ENCODE measurements around the gene ARFGEF2. TPM values are rescaled to one million over a fixed set of nuclear protein-coding genes. Genes with fewer than 3 reads are reported as not detected.
"Not testable (repeated sequence)": the region's sequence is repeated elsewhere in the genome, so short reads cannot be mapped to it uniquely, and the experiment has no call there.

Gene ARFGEF2
- polyA plus RNA-seq, 4 donors = 27.1 to 30.8 (median 28.9) TPM

DNA sequence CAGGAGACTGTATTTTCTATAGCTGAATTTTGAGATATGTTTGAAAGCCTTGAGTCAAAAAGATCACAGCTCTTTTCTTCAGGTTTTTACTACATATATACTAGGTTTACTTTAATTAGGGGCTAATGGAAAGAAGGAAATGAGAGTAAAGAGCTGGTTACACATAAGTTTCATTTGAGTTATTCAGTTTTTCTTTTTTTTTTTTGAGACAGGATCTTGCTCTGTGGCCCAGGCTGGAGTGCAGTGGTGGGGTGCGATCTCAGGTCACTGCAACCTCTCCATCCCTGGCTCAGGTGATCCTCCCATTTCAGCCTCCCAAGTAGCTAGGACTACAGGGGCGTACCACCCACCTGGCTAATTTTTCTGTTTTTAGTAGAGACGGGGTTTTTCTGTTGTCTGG, 4.8 kb downstream of the ARFGEF2 start:
- DNase-seq (ENCODE audit: low read depth in 4 of 4, low spot score in 3 of 4) = no peak

DNA sequence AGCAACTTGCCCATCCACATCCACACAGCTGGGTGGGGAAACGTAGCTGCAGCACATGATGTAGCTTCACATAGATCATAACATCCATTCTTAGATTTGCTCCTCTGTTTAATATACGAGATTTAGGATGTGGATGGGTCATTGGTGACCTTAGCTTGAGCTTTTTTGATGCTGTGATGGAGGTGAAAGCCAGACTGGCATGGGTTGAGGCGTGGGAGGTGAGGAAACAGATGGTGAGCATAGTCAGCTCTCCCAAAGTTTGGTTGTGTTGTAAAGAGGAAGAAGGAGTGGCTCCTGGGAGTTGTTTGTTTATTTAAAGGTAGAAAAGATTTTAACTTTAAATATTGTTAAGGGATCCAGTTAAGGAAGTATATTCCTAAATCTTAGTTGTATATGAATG, 5.3 kb downstream of the ARFGEF2 start:
- no peak for DNase-seq (ENCODE audit: low read depth in 4 of 4, low spot score in 3 of 4)

DNA sequence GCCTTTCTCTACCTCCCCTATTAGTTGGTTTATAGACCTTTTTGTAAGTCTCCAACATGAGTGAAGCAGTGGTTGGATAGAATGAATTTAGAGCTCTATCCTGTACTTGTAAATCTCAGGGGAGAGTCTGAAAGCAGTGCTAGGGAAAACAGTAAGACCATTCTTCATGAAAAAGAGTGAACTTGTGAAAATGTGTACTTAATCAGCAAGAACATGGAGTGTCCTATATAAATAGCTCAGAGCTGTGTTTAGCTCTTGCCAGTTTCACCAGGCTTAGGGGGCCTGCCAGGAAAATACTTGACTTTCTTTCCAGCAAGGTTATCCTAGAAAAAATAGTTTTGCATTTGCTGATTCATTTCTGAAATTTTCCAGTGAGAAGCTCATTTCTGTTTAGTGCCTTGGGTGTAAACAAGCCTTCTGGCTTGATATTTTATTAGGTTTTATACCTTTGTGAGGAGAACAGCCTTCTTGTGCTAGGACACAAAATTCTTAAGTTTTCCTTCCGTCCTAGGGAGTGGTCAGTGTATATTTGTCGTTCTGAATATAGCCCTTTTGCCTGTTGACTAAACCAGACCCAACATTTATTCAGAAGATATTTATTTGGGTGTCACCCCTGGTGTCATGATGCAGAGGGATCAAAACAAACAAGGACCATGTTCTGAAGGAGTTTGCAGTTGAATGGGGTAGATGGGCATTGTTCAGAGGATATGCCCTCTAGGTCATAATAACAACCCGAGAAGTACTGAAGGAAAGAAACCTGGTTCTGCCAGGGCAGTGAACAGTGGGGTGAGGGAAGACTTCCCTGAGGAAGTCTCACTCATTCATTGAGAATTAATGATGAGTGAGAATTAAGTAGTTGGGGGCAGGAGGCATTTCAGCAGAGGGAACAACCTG, 7.6 kb downstream of the ARFGEF2 start:
- no peak for DNase-seq (ENCODE audit: low read depth in 4 of 4, low spot score in 3 of 4)

DNA sequence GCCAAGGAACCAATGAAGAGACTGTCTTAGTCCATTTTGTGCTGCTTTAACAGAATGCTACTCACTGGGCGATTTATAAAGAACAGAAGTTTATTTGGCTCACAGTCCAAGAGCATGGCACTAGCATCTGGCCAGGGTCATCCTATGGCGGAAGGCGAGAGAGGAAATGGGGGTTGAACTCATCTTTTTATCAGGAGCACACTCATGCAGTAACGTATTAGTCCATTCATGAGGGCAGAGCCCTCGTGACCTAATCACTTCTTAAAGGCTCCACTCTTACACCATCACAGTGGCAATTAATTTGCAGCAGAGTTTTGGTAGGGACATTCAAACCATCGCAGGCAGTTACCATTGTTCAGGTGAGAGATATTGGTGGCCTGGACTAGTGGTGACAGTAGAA, 8.5 kb downstream of the ARFGEF2 start:
- DNase-seq (ENCODE audit: low read depth in 4 of 4, low spot score in 3 of 4) = no peak

DNA sequence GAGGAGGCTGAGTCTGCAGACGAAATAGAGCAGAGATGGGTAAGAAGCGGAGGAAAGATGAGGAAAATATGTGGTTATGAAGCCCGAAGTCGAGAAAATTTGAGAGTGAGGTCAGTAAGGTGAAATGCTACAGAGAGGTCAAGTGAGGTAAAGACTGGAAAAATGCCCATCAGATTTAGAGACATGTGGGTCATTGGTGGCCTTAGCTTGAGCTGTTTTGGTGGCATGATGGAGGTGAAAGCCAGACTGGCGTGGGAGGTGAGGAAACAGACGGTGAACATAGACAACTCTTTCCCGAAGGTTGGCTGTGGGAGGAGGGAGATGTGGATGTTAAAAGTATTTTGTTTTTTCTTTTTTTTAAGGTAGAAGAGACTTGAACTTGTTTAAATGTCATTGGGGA, 9.4 kb downstream of the ARFGEF2 start:
- no peak for DNase-seq (ENCODE audit: low read depth in 4 of 4, low spot score in 3 of 4)

DNA sequence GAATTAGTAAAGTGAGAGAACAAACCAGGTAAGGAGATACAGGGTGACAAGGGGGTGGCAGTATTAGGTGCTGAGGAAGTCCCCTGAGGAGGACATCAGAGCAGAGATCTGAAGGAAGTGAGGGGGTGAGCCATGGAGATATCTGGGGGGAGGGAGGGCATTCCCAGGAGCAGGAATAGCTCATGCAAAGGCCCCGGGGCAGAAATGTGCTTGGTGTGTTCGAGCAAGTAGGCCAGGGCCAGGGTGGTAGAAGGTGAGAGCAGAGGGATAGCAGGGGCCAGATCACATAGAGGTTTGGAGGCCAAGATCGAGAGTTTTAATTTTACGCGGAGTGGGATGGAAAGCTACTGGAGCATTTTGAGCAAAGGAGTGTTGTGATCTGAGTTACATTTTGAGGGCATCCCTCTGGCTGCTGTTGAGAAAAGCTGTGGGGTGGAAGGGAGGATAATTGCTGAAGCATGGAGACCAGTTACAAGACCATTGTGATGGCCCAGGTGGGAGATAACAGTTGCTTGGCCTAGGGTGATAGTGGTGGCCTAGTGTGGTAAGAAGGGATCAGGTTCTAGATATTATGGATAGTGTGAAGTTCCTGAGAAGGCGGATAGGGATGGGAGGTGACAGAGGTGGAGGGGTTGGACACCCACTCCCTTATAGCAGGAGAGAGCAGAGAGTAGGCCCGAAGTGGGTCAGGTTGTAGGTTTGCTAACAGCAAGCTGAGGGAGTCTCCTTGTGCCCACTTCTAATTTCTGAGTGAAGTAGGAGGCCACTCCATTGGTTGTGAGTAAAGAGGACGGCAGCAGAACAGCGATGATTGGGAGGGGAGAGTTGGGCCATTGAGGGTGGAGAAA, 10.2 kb downstream of the ARFGEF2 start:
- no peak for DNase-seq (ENCODE audit: low read depth in 4 of 4, low spot score in 3 of 4)

DNA sequence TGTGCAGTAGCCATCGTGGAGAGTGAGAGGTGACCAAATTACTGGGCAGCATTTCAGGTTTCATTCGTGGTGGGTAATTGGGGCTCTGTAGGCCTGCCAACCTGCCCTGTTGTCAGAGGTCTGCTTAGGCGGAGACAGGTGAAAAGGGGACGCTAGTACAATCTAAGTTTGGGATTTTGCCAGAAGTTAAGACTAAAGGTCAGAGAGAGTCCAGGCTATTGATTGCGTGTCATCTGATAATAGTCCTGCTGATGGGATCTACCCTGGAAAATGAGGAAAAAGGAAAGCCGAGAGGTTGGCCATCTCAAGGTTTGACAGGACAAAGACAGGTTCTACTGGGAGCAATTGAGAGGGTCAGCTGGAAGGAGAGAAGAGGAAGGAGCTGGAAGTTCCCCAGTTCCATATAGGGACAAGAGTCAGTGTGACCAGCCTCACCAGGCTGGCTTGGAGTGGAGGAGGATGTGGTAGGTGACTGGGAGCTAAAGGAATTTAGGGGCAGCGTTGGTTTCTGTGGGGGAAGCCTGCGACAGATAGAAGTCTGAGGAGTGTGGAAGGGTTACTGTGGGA, 10.9 kb downstream of the ARFGEF2 start:
- no peak for DNase-seq (ENCODE audit: low read depth in 4 of 4, low spot score in 3 of 4)

DNA sequence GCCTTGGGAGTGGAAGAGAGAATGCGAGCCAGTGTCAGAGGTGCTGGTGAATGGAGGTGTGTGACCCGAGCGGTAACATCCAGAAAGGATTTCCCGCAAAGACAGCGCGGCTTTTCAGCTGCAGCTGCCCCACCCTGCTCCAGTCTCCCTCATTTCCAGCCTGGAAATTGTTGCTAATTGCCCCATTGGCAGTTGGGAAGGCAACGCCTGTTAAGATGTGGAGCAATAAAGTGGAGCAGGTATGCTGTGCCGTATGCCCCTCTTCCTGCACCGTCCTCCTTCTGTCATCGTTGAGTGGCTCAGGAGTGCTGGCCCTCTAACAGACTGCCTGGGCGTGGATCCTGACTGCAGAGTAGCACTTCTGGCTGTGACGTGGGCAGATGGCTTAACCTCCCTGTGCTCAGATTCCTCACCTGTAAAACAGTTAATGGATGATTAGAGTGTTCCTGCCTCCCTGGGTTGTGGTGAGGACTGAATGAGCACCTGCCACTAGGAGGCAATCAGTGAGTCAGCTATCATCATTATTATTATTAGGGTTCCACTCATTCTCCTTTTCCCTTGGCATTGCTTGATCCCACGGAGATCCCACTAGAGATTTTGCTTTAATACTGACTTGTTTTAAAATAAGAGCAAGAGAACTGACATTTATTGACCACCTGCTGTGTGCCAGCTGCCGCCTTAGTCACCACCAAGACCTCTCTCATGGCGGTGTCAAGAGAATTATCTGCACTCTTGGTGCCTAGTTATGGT, 11.7 kb downstream of the ARFGEF2 start:
- no peak for DNase-seq (ENCODE audit: low read depth in 4 of 4, low spot score in 3 of 4)

DNA sequence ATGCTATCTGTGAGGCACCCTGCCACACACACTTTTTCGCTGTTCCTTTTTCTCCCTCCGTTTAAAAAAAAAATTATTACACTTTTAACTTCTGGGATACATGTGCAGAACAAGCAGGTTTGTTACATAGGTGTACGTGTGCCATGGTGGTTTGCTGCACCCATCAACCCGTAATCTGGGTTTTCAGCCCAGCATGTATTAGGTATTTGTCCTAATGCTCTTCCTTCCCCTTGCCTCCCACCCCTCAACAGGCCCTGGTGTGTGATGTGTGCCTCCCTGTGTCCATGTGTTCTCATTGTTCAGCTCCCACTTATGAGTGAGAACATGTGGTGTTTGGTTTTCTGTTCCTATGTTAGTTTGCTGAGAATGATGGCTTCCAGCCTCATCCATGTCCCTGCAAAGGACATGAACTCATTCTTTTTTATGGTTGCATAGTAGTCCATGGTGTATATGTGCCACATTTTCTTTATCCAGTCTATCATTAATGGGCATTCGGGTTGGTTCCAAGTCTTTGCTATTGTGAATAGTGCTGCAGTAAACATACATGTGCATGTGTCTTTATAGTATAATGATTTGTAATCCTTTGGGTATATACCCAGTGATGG, 12.9 kb downstream of the ARFGEF2 start:
- not testable (repeated sequence) for DNase-seq (ENCODE audit: low read depth in 4 of 4, low spot score in 3 of 4)

DNA sequence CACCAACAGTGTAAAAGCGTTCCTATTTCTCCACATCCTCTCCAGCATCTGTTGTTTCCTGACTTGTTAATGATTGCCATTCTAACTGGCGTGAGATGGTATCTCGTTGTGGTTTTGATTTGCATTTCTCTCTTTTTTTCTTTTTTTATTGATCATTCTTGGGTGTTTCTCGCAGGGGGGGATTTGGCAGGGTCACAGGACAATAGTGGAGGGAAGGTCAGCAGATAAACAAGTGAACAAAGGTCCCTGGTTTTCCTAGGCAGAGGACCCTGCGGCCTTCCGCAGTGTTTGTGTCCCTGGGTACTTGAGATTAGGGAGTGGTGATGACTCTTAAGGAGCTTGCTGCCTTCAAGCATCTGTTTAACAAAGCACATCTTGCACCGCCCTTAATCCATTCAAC, 13.5 kb downstream of the ARFGEF2 start:
- not testable (repeated sequence) for DNase-seq (ENCODE audit: low read depth in 4 of 4, low spot score in 3 of 4)

DNA sequence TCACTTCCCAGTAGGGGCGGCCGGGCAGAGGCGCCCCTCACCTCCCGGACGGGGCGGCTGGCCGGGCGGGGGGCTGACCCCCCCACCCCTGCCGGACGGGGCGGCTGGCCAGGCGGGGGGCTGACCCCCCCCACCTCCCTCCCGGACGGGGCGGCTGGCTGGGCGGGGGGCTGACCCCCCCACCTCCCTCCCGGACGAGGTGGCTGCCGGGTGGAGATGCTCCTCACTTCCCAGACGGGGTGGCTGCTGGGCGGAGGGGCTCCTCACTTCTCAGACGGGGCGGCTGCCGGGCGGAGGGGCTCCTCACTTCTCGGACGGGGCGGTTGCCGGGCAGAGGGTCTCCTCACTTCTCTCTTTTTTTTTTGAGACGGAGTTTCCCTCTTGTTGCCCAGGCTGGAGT, 14.7 kb downstream of the ARFGEF2 start:
- not testable (repeated sequence) for DNase-seq (ENCODE audit: low read depth in 4 of 4, low spot score in 3 of 4)

DNA sequence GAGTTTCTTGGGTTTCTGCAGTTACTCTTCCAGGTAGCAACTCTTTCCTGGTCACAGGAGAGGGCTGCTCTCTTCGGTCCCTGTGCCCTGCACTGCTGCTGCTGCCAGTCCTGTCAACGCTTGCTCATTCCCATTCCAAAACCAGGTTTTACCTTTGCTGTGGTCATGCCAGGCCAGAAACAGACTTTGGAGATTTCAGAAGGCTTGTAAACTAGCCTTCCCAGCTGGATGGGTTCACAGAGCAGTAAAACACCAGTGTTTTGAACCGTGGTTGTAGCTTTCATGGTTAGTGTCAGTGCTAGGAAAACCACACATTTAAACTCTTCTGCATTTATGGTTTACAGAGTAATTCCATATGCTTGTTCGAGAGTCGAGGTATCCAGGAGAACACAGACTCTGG, 16.2 kb downstream of the ARFGEF2 start:
- no peak for DNase-seq (ENCODE audit: low read depth in 4 of 4, low spot score in 3 of 4)

DNA sequence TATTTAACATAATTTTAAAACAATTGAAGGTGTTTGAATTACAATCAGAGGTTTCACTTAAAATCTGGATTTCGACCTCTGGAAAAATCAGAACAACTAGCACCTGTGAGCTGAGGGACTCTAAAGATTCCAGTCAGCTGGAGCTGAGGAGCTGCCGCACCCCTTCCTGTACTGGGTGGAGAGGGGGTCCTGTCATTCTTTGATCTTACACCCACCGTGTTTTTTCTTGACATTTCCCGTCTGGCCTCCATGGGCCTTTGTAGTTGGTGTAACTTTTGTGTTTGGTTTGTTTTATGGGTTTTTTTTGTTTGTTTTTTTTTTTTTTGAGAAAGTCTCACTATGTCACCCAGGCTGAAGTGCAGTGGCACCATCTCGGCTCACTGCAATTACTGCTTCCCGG, 17.2 kb downstream of the ARFGEF2 start:
- no peak for DNase-seq (ENCODE audit: low read depth in 4 of 4, low spot score in 3 of 4)

DNA sequence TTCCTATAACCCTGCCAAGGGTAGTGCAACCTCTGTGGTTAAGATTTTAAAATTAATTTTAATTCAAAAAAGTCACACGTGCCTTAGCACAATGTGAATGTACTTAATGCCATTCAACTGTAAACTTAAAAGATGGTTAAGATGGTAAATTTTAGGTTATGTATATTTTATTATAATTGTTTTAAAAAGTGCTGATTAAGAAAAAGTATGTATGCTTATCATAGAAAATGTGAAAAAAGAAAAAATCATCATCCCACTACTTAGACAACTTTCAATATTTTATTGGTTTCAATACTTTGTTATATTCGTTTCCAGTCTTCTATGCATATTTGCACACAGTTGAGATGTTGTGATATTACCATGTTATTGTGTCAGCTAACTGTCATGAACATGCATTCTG, 18.7 kb downstream of the ARFGEF2 start:
- no peak for DNase-seq (ENCODE audit: low read depth in 4 of 4, low spot score in 3 of 4)

DNA sequence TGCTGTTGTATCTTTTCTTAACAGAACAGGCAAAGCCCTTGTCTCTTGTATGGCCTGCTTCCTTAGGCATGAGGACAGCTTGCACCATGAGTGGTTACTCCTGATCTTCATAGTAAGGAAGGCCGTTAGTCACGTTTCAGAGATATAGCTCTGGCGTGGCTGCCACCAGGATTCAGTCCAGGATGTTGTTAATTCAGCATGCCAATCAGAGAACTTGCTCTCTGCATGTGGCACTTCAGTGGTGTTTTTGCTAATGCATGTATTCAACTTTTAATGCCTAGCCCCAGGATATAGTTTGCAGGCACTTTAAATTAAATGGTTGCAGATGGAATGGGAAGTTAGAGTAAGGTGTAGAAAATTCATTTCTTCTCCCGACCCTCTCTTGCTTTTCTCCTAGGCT, 20.0 kb downstream of the ARFGEF2 start:
- DNase-seq (ENCODE audit: low read depth in 4 of 4, low spot score in 3 of 4) = no peak

DNA sequence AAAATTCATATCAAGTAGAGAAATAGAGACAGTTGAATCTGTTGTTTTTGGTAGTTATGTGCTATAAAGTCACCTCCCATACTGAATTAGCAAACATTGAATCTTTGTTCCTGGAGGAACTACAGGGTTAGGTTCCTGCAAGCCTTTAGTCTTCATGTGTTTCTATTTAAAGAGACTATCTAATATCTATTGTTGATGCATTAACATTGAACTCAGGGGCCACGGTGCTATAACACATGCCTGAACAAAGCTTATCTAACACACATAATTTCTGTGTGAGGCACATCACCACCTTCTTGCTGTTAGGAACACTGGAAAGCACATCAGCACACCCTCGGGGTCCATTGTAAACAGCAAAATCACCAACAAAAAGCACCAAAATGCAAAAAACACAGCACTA, 21.2 kb downstream of the ARFGEF2 start:
- DNase-seq (ENCODE audit: low read depth in 4 of 4, low spot score in 3 of 4) = no peak

DNA sequence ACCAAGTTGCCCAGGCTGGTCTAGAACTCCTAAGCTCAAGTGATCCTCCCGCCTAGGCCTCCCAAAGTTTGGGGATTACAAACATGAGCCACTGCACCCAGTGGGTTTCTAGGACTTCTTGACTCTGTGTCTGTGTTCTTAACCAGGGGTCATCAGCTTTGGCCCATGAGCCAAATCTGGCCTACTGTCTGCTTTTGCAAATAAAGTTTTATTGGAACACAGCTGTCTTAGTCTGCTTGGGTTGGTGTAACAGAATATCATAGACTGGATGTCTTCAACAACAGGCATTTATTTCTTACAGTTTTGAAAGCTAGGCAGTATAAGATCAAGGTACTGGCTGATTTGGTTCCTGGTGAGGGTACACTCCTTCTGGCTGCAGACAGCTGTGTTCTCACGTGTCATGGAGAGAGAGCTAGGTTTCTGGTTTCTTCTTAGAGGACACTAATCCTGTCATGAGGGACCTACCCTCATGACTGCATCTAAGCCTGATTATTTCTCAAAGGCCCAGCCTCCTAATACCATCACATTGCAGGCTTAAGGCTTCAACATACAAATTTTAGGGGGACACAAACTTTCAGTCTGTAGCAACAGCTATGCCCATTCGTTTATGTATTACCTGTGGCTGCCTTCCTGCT, 23.3 kb downstream of the ARFGEF2 start:
- no peak for DNase-seq (ENCODE audit: low read depth in 4 of 4, low spot score in 3 of 4)

DNA sequence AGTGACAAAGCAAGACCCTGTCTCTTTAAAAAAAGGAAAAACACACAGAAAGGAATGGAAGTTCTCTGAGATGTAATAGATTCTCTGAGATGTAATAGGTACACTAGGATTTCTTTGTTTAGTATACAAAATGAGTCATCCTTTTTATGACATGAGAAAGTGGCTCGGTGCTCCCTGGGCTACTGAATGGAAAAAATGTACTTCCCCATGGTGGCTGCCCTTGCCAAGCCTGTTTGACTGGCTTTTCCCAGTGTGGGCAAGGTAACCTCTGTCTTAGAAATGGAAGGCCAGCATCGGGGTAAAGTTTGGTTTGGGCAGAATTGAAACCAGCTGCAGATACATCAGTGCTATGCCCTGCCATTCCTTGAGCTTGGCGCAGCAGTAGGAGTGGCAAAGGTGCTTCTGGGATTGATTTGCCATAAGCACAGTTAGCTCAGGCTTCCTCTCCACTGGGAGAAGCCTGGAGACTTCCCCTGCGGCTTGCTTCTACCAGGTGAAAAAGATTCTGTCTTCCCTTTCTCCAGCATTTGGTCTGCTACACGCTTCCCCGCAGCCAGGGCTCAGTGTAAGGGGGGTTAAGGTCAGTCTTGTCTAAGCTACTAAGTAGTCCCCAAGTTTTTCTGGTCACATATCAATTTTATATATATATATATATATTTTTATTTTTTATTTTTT, 24.5 kb downstream of the ARFGEF2 start:
- peak in 2 of 4 donors; percentile 9 to 14 for DNase-seq (ENCODE audit: low read depth in 4 of 4, low spot score in 3 of 4)

DNA sequence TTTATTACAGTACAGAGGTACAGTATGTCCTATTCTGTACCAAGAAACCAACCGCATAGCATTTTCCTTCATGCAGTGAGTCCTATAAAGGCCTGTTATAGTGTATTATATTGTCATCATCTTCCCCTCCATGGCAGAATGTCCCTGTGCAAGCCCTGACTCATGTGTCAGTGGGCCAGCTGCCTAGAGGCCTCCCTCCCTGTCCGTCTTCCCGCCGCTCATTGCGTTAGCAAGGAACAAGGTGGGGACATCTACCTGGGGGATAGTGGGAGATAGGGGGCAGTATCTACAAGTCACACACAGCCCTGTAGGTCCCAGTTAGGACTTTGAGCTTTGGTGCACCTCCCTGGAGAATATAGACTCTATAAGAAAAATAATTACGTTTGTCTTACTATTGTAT, 27.1 kb downstream of the ARFGEF2 start:
- no peak for DNase-seq (ENCODE audit: low read depth in 4 of 4, low spot score in 3 of 4)
